GM18867 (cell line): ENCODE measurements around the gene TMED8.
"Not testable (repeated sequence)": the region's sequence is repeated elsewhere in the genome, so short reads cannot be mapped to it uniquely, and the experiment has no call there.

Source experiments
- ATAC-seq: cut with Tn5 transposase; IDR thresholded peaks from one replicate; pipeline ENCODE4 v1.9.1; 2021; ENCODE audit warnings: mild to moderate bottlenecking, moderate library complexity; ENCODE audit not compliant: unreplicated experiment

The TMED8 gene

GRCh38 chr14:77324289-77324688, 52.6 kb downstream of the TMED8 start:
- no peak for ATAC-seq

GRCh38 chr14:77323571-77323970, 53.3 kb downstream of the TMED8 start:
- ATAC-seq = no peak

GRCh38 chr14:77322951-77323350, 53.9 kb downstream of the TMED8 start:
- no peak for ATAC-seq

GRCh38 chr14:77322250-77322902, 54.5 kb downstream of the TMED8 start:
- ATAC-seq = no peak

- peak; percentile 69 for ATAC-seq
Observed at GRCh38 chr14:77320238-77320935, 56.5 kb downstream of the TMED8 start, which contains the start of gene POMT2. TSS of gene POMT2 (minus strand) at chr14:77320883. CDS start at chr14:77320681, 202 bp downstream.

- ATAC-seq = no peak
Observed at GRCh38 chr14:77319422-77319821, 57.5 kb downstream of the TMED8 start.

GRCh38 chr14:77318756-77319155, 58.1 kb downstream of the TMED8 start:
- not testable (repeated sequence) for ATAC-seq

GRCh38 chr14:77318006-77318553, 58.8 kb downstream of the TMED8 start:
- ATAC-seq = no peak

- no peak for ATAC-seq
Observed at GRCh38 chr14:77316872-77317301, 60.0 kb downstream of the TMED8 start.

GRCh38 chr14:77316195-77316505, 60.7 kb downstream of the TMED8 start:
- ATAC-seq = no peak

- ATAC-seq = no peak
Observed at GRCh38 chr14:77314539-77315457, 62.1 kb downstream of the TMED8 start.

- ATAC-seq = no peak
Observed at GRCh38 chr14:77314043-77314442, 62.9 kb downstream of the TMED8 start.

GRCh38 chr14:77313371-77313770, 63.5 kb downstream of the TMED8 start:
- ATAC-seq = no peak

- no peak for ATAC-seq
Observed at GRCh38 chr14:77311217-77311616, 65.7 kb downstream of the TMED8 start.

- ATAC-seq = no peak
Observed at GRCh38 chr14:77310026-77310425, 66.9 kb downstream of the TMED8 start.

- no peak for ATAC-seq
Observed at GRCh38 chr14:77309131-77309530, 67.8 kb downstream of the TMED8 start.

- ATAC-seq = no peak
Observed at GRCh38 chr14:77306851-77307496, 69.9 kb downstream of the TMED8 start.

GRCh38 chr14:77306416-77306815, 70.5 kb downstream of the TMED8 start:
- ATAC-seq = no peak

GRCh38 chr14:77305696-77306095, 71.2 kb downstream of the TMED8 start:
- ATAC-seq = no peak

GRCh38 chr14:77303417-77304156, 73.3 kb downstream of the TMED8 start:
- ATAC-seq = no peak
